Progenitor cell of endocrine pancreas (in vitro differentiated cells): Measurements from ENCODE around the gene CCN5. TPM values are rescaled to one million over a fixed set of nuclear protein-coding genes. Genes with fewer than 3 reads are reported as not detected.

ENCODE experiments used
- DNase-seq: peaks from one replicate; pipeline ENCODE4 v3.0.0; 2021; ENCODE audit warnings: low spot score; ENCODE audit not compliant: unreplicated experiment
- H3K27ac Mint-ChIP-seq: 2 replicates; pipeline ENCODE4 v1.8.0; 2021; ENCODE audit warnings: mild to moderate bottlenecking, moderate library complexity, mixed read lengths
- H3K27me3 Mint-ChIP-seq: 2 replicates; pipeline ENCODE4 v1.8.0; 2021; ENCODE audit warnings: mixed read lengths
- H3K36me3 Mint-ChIP-seq: 2 replicates; pipeline ENCODE4 v1.8.0; 2022; ENCODE audit warnings: mixed read lengths; ENCODE audit not compliant: insufficient read depth
- H3K4me1 Mint-ChIP-seq: 2 replicates; pipeline ENCODE4 v1.8.0; 2021; ENCODE audit warnings: low read depth, mixed read lengths
- H3K4me3 Mint-ChIP-seq: 2 replicates; pipeline ENCODE4 v1.8.0; 2021; ENCODE audit warnings: low read depth, mild to moderate bottlenecking, moderate library complexity, mixed read lengths
- H3K9me3 Mint-ChIP-seq: 2 replicates; pipeline ENCODE4 v1.8.0; 2021; ENCODE audit warnings: low read depth, mixed read lengths
- total RNA-seq: library from RNA; stranded (reverse); gene quantifications from 2 replicates; pipeline ENCODE4 v1.2.1, GENCODE V29; 2021
- TF ChIP-seq, protein P1 (sequence below): fragments of 200-600 bp; sonication (generic); IDR thresholded peaks from one replicate; pipeline ENCODE4 v1.5.0; 2021; ENCODE audit warnings: antibody characterized with exemption, mild to moderate bottlenecking; ENCODE audit not compliant: unreplicated experiment

Gene CCN5
- total RNA-seq, 1 donor from 2014 or later, result not detected

DNA sequence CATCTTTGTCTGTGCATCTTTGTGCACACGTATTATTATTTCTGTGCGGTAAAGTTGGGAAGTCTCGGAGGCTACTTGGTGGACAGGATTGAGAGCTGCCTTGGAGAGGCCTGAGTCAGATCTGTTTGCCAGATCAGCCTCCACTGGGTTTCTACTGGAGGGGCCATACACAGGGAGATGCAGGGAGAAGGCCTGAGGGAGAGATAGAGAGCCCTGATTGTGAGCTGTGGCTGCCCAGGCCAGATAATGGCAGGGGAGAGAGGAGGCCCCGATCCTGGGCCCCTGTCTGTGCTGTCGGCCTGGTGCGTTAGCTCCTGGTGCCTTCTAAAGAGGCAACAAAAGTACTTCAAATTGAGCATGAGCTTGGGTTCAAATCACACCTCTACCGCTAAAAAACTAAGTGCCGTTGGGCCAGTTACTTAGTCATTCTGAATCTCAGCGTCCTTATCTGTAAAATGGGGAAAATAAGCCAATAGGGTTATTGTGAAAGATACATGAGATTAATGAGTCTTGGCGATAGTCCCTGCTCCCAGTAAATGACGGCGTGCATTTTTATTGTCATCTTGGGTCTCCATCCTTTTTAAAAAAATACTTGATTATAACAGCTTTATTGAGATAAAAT lies 36.1 kb upstream of the CCN5 start:
- Mint-ChIP-seq H3K27ac (no peak overlapping the region), H3K4me1 (peaks cover 3% of the 10 kb centered on the region), H3K27me3 (no peaks in the 10 kb centered on the region), H3K9me3 (no peaks in the 10 kb centered on the region), H3K36me3 (no peaks in the 10 kb centered on the region), H3K4me3 (no peak overlapping the region)
- no peak for DNase-seq
- TF ChIP-seq, protein P1, sequence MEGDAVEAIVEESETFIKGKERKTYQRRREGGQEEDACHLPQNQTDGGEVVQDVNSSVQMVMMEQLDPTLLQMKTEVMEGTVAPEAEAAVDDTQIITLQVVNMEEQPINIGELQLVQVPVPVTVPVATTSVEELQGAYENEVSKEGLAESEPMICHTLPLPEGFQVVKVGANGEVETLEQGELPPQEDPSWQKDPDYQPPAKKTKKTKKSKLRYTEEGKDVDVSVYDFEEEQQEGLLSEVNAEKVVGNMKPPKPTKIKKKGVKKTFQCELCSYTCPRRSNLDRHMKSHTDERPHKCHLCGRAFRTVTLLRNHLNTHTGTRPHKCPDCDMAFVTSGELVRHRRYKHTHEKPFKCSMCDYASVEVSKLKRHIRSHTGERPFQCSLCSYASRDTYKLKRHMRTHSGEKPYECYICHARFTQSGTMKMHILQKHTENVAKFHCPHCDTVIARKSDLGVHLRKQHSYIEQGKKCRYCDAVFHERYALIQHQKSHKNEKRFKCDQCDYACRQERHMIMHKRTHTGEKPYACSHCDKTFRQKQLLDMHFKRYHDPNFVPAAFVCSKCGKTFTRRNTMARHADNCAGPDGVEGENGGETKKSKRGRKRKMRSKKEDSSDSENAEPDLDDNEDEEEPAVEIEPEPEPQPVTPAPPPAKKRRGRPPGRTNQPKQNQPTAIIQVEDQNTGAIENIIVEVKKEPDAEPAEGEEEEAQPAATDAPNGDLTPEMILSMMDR, result no peak

DNA sequence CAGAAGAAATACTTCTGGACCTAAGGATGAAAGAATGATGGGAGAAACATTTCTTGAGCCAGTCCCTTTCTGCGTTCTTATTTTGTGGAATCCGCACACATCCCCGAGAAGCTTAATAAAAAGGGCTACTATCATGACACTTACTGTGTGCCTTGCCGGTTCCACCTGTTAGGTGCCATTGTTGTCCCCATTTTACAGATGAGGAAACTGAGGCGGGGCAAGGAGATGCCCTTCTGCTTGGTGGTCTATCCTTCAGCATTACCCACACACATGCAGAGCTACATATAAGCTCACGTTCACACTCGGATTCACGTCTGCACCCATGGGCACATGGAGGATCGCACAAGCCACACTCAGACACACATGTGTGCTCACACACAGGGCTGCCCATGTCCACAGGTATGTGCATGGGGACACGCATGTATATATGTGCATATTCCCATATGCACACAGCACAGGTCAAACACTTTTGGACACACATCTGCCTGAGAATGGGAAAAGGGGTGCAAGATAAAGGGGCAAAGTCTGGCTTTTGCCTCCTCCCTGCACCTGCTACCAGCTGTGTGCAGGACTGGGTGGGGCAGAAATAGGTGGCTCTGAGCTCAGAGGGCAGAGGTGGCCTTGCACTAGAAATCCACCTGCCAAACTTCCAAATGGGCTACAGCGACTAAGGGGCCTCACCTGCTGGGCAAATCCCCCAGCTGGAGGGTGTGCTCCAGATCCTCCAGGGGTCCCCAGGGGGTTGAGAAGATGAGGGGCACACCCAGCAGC lies 33.2 kb upstream of the CCN5 start:
- Mint-ChIP-seq H3K9me3 (no peaks in the 10 kb centered on the region), H3K36me3 (no peaks in the 10 kb centered on the region), H3K27ac (no peak overlapping the region), H3K4me1 (peaks cover 3% of the 10 kb centered on the region), H3K27me3 (peaks cover under 1% of the 10 kb centered on the region), H3K4me3 (no peak overlapping the region)
- no peak for DNase-seq
- TF ChIP-seq, protein P1, result no peak

DNA sequence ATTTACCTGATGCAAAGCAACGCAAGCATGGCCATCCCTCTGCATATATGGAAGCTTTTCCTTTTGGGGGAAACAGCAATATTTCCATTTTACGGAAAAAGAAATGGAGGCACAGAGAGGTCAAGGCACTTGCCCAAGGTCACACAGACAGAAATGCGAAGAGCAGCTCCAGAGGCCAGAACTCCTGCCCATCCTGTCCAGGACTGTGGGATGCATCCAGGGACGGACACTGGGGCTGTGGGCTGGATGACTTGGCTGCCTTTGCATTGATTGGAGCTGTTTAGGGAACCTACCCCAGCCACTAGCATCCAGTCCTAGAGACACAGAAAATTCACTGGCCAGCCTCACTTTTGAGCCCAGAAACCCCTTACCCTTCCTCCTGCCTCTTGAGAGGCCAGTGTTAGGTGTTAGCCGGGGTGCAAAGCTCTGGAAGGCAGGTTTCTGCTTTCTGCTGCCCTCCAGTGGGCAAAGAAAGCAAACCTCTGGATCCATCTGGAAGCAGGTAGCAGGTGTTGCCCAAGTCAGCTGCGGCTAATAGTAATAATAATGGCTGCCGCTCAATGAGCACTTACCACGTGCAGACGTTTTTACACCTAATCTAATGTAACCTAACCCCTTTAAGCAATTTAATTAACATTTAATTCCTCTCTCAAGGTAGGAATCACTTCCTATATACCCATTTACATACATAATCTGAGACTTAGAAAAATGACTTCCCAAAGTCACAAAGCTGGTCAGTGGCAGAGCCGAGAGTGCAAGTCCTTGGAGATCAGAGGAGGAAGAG lies 31.7 kb upstream of the CCN5 start:
- no peak overlapping the region for H3K4me3 Mint-ChIP-seq

DNA sequence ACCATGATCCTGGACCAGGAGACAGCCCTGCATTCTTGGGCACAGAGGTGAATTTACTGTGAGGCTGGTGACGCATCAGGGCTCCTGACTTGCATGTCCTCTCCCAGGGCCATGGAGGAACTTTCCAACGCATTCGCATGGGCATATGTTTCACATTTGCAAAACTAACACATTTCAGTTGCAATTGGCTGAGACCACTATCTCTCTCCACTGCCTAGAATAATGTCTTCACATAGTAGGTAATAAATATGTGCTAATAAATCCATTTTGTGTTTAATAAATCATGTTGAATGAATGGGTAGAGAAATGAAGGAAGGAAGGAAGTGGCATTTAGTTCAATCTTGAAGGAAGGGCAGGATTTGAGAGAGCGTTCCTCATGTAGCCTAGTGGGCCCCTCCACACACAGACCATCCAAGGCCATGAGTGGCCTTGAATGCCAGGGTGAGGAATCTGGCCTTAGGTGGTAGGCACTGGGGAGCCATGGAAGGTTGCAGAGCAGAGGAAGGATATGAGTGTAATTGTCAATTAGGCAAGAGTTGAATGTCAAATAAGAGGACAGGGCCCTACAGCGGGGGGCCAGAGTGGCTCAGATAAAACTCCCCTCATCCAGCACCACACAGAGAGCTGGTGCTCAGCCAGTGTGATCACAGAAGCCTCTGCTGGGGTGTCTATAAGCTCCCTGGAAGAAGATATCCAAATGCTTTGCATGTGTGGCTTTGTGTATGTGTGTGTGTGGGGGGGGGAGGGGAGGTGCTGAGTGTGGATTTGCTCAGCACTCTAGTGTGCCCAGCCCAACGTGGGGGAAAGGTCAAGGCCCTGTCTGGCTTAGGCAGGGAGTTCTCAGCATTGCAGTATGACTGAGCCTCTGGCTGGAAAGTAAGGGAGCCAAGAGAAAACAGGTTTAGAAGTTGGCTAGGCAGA lies 30.9 kb upstream of the CCN5 start:
- TF ChIP-seq, protein P1, result no peak
- Mint-ChIP-seq H3K27me3 (peaks cover 9% of the 10 kb centered on the region), H3K4me3 (no peak overlapping the region), H3K4me1 (no peaks in the 10 kb centered on the region), H3K27ac (peak overlapping the region; percentile 77), H3K9me3 (no peaks in the 10 kb centered on the region), H3K36me3 (no peaks in the 10 kb centered on the region)
- DNase-seq, result no peak

More for the DNA sequence above, 31.7 kb upstream of the CCN5 start:
- no peaks in the 10 kb centered on the region for H3K36me3 Mint-ChIP-seq
- DNase-seq, result peak; percentile 54
- peaks cover 9% of the 10 kb centered on the region for H3K27me3 Mint-ChIP-seq
- no peaks in the 10 kb centered on the region for H3K9me3 Mint-ChIP-seq
- H3K4me1 Mint-ChIP-seq, result peaks cover under 1% of the 10 kb centered on the region
- no peak overlapping the region for H3K27ac Mint-ChIP-seq
- TF ChIP-seq, protein P1, result peak; percentile 76
